CD4-positive, alpha-beta T cell treated with Interferon alpha-2 for 1 hour (primary cell): Measurements from ENCODE around the gene LSAMP.

Experiments
- DNase-seq, 2 donors: peaks; one replicate each; pipeline ENCODE4 v3.0.0-alpha.2; 2020 to 2022

Gene LSAMP

GRCh38 chr3:115927197-115927596, 518.1 kb downstream of the LSAMP start:
- DNase-seq, result no peak

DNA sequence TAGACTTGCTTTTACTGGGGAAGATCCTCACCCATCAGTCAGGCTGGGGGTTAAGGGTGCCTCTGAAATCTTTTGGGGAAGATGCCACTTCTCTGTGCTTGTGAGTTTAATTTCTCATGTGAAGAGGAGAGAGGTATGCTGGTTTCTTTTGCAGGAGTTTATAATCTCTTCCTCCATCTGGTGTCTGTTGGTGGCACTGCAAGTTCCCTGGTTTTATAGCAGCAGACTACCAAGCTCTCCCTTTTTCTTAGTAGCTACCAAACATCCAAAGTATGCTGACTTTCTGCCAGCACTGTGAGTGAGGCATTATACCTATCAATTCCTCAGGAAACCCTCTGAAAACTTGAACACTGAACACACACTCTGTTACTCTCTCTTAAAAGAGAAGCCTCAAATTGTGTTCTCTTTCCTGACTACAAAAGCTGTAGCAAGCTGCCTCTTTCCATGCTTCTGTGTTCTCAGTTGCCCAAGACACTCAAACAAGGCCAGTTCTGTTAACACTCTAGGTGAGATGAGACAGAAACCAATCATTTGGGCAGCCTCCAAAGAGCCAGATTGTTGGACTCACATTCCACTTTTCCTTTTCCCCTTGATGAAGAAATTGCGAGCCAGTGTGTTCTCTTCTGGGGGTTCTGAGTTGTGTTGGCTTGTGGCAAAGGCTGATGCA, 522.5 kb downstream of the LSAMP start:
- DNase-seq, result no peak

DNA sequence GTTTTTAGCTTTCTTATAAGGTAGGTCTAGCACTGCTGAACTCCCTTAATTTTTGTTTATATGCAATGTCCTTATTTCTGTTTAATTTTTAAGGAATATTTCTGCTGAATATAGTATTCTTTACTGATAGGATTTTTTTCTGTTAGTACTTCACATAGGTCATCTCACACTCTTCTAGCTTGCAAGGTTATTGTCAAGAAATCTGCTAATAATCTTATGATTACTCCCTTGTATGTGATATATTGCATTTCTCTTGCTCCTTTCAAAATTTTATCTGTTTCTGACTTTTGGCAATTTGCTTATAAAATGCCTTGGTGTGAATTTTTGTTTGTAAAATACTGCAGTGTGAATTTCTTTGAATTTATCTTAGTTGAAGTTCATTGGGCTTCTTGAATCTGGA, 523.6 kb downstream of the LSAMP start:
- DNase-seq, result no peak

DNA sequence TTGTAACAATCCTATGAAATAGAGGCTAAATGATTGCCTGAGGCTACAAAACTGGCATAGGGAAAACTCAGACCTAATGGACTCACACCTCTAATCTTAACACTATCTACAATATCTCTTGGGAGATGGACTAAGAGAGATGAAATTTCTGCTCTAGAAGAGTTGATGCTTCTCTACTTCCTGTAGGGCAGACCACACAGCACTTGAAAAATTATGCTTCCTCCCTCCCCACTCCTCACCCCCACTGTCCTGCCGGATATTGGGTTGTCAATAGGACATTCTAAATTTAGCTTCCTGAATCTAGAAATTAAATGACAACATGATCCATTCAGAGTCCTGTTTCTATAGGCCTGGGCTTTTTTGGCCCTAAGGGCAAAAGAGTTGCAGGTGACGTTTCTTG, 526.4 kb downstream of the LSAMP start:
- no peak for DNase-seq

DNA sequence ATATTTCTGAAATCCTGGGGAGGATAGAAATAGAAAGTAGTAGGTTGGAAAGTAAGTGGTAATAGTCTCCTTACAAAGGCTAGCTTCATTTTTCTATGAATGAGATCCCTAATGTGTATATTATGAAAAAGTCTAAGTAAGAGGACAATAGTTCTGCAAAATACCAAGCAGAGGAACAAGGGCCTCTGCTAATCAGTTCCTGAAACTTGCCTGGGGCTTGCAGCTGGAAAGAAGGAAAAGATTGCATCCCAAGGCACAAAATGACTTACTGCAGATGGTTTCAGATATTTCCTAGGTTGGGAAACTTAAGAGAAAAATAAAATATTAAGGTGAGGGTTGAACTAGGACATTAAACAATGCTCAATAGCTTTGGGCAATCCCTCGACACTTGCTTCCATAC, 528.4 kb downstream of the LSAMP start:
- no peak for DNase-seq

- no peak for DNase-seq
These were observed 530.2 kb downstream of the LSAMP start for GRCh38 chr3:115915061-115915460.

GRCh38 chr3:115913069-115913686, 532.1 kb downstream of the LSAMP start:
- DNase-seq, result no peak

GRCh38 chr3:115912372-115912771, 532.9 kb downstream of the LSAMP start:
- DNase-seq, result no peak

DNA sequence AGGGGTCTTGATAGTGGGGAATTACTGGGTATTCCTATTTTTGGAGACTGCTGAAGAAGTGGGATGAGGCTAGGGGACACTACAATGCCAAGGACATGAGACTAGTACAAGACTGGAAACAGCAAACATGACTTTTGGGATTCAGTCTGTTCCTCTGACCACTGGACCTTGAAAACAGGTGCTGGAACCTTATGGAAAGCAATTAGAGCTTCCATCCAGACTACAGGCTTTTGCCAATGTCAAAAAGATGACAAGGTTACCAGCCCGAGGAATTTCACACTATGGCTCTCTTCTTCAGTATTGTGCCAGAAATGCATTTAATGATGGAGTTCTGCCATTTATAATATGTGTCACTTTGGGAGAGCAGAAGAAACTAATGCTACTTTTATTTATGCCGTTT, 539.4 kb downstream of the LSAMP start:
- DNase-seq, result no peak

- DNase-seq, result no peak
These were observed 541.4 kb downstream of the LSAMP start for GRCh38 chr3:115903843-115904242.

- DNase-seq, result no peak
These were observed 544.3 kb downstream of the LSAMP start for GRCh38 chr3:115901008-115901407.

- DNase-seq, result no peak
These were observed 545.8 kb downstream of the LSAMP start for GRCh38 chr3:115899535-115899934.

- no peak for DNase-seq
These were observed 546.5 kb downstream of the LSAMP start for GRCh38 chr3:115898656-115899410.

- DNase-seq, result no peak
These were observed 554.2 kb downstream of the LSAMP start for GRCh38 chr3:115891006-115891636.

DNA sequence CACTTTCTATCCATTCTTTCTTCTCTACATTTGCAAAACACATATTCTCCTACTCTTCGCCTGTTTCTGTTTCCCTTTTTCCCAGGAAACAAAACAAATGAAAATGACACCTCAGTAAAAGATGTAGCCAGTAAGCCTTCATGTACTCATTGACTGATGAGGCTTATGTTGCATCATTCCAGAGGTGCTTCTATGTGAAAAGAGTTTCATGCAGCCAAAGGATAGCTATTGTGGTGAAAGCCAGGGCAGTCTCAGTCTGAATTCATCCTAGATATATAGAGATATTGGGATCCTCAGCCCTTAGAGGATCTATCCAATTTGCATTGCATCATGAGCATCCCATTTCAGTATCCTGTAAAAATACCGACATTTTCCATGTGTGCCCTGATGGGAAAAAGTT, 554.7 kb downstream of the LSAMP start:
- no peak for DNase-seq

DNA sequence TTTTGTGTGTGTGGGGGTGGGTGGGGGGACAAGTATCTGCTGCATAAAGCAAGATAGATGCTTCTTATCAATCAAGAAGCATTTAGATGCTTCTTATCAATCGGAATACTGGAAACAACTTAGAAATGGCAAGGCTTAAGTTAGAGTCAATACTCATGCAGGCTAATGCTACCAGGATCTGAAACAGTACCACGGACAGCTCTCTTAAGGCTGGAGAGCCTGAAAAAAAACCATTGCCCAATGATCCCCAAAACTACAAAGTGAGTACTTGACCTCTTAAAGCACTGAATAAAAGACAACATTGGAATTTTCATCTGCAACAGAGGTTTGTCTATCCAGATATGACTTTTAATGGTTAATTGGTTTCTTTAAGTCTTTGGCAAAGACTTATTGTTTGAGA, 559.7 kb downstream of the LSAMP start:
- no peak for DNase-seq

- DNase-seq, result no peak
These were observed 567.7 kb downstream of the LSAMP start for GRCh38 chr3:115877615-115877899.

DNA sequence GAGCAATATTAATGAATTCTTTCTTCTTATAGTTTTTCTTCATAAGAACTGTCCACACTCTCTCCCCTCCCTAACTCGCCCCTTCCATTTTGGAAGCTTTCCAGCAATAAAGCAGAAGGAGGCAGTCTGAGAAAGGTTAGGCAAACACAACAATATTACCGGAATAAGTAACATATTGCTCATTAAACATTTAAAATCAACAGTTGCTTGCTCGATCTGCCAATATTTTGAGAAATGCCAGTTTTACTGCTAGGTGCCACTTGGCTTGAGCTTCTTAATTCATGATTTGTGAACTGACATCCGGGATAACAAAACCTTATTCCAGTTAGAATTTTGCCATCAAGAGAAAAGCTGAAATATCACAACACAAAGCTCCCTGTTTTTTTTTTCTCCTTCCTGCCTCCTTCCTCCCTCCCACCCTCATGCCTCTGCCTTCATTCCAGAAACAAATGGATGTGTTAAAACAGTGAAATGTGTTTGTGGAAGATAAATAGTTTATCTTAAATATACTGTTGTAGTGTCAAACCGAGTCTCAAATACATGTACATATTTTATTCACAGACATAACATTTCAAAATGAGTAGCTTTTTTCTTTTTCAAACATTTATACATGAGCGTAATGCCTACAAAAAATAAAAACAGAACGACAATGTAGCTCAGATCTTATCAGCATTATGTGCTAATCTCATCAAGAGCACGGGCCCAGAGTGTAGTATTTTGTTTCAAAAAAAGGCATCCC, 568.2 kb downstream of the LSAMP start:
- DNase-seq, result no peak

GRCh38 chr3:115875460-115875859, 569.8 kb downstream of the LSAMP start:
- no peak for DNase-seq

DNA sequence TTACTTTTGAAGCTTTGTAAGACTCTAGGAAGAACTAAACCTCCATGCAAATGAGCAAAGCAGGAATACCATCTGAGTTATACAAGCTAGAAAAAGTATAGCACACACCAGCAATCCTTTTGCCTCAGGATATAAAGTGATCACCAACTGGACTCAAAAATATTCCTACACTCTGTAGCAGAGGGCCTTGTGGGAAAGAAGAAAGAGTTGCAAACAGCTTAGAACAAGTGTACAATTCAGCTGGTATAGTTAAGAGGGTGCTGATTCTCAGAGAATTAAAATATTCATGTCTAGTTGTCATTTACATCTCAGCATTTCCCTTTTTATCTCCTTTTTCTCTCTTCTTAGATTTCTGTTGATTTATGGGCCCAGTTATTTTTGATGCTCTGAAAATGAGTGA, 573.6 kb downstream of the LSAMP start:
- DNase-seq, result no peak

DNA sequence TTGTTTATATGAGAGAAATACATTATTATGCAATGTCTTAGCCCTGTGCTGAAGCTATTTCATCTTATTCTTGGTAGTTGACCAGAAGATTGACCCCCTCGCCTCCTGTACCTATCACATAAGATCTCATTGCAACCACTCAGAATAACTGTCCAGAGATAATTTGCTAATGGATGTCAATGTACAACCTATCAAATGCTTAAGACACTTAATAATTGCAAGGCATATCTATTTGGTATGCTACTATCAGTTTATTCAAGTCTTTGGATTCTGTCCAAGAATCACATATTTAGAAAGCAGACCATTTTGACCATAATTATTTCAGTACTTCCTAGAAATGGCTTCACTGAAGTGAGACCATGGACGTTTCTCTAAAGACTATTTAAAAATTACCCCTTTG, 580.4 kb downstream of the LSAMP start:
- DNase-seq, result no peak

GRCh38 chr3:115862849-115863248, 582.4 kb downstream of the LSAMP start:
- no peak for DNase-seq

GRCh38 chr3:115862099-115862498, 583.2 kb downstream of the LSAMP start:
- no peak for DNase-seq
